GM19463 (cell line): ENCODE data around the gene EFL1.
"Not testable (repeated sequence)": the region's sequence is repeated elsewhere in the genome, so short reads cannot be mapped to it uniquely, and the experiment has no call there.

ENCODE experiments used
- ATAC-seq: cut with Tn5 transposase; IDR thresholded peaks from one replicate; pipeline ENCODE4 v1.9.1; 2021; ENCODE audit warnings: mild to moderate bottlenecking, moderate library complexity; ENCODE audit not compliant: unreplicated experiment

The EFL1 gene

DNA sequence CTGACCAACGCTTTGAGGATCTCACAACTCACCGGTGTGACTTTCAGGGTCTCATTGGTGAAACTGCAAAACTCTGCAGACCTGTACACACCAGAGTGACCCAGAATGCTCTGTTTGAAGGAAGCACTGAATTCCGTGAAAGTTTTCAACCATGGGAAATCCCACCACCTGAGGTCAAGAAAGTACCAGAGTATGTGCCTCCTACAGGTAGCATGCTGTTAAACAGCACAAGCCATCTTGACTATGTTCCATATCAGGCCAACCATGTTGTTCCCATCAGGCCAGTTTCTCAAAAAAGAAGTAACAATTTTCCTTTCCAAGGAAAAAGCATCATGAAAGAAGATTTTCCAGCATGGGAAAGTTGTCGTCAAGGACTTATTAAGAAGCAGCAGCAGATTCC, 19.9 kb upstream of the EFL1 start:
- not testable (repeated sequence) for ATAC-seq

DNA sequence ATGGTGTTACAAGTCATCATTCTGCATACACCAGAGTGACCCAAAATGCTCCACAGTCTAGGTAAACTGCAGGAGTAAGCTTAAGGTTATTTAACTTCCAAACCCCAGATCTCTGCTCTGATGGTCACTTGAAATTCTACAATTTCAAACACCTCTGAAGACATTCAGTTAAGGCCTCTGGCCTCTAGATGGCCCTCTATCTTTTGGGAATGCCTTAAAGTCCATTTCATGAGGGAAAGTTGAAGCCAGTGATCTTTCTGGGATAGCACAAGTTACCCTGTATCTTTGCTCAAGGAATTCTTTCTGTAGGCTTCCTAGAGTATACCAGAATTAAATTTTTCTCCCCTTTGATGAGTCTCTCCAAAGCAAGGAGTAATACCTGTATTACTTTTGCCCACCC, 18.7 kb upstream of the EFL1 start:
- not testable (repeated sequence) for ATAC-seq

- ATAC-seq: no peak
These were observed 12.9 kb upstream of the EFL1 start for GRCh38 chr15:82275410-82275809.

- ATAC-seq: no peak
These were observed 9.6 kb upstream of the EFL1 start for GRCh38 chr15:82272154-82272553.

DNA sequence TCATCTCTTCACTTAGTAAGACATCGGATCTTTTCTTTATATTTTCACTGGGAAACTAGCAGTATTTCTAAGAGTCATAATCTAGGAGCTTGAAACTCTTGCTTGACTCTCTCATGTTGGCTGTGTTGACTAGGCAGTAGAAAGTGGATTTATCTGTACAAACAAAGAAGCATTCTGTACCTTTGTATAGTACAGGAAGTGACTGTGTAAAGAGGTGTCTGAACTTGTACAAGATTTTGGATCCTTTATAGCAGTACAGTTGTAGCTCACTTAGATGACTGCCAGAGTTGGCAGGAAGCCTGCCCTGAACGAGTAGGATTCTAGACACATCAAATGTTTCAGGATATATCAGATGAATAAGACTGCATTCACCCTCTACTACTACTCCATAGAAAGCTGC, 5.9 kb upstream of the EFL1 start:
- ATAC-seq: not testable (repeated sequence)

- not testable (repeated sequence) for ATAC-seq
These were observed 4.6 kb upstream of the EFL1 start for GRCh38 chr15:82267137-82267536.

DNA sequence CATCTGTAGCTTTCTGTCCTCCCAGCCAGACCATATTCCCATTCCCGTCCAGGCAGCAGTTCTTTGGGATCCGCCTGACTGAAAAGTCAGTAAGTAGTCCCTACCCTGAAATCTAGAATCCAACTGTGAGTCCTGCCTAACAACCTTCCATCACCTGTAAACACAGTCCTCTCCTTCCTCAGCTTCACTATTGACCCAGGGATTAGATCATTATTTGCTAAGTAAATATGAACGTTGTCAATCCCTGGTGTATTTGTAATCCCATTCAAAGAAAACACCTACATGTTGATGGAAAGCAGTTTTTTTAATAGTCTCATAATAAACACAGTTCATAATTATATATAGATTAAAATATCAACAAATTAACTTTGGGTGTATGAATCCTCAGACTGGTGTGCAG, 816 bp upstream of the EFL1 start:
- ATAC-seq: no peak

DNA sequence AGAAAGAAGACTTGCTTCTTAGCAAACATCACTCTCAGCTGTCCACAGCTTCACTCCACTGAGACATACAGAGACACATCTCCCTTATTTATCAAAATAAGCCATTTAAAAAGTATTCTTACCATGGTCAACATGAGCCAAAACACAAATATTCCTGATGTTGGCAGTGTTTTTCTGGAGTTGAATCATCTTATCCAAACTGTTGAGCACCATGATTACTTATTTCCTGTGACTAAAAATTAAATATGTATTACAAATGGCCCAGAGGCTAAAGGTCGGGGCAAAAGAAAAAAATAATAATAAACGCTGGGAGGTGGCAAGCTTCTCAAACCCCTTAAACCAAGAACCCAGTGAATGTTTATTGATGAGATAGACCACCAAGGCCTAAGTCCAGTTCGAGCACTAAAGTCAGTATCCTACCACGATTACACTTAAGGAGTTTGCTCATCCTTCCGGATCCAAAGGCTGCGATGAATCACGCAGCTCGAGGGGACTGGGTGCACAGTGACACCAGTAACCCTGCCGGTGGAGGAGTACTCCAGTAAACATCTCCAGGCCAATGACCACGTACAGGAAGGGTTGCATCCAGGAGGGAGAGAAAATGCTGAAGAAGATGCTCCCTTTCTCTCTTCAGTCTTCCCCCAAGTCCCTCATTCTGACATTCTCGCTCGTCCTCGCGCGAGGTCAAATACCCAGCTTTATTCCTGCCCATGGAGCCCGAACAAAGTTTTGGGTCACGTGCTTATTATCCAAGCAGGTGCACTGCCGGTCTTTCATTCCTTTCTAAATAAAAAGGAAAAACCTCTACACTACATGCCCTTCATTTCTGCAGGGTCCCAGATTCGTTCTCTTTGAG, 740 bp downstream of the EFL1 start:
- ATAC-seq: peak; percentile 22

DNA sequence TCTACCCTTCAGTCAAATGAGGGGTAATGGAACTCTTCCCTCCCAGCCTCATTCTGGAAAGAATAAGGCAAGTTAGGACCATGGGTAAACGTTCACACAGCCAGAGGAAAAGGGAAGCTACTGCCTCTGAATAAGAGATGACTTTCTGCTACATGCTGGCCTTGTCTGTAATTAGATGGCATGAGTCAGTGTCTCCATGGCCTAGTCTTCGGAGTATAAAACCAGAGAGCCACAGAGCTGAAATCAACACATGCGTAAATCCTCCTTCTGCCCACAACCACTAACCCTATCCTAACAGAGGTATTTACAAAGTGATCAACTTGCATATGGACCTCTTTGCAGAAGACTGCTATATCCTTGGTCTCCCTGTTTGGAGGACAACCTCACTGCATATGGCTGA, 14.3 kb downstream of the EFL1 start:
- not testable (repeated sequence) for ATAC-seq

DNA sequence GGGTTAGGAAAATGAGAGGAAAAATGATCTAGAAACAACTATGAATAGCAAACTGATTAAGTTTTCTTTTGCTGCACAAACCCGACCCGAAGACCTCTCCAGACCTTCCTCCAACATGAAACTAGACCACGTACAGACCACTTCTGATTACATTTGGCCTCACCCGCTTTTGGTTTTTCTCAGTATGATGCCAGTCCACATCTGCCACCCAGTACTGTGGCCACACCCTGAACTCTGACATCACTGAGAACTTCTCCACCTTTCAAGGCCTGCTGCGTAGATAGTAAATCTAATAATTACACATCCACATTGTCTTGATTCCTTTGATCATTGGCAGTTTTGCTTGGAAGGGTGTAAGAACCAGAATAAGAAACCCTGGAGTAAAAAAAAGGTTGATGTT, 16.6 kb downstream of the EFL1 start:
- ATAC-seq: not testable (repeated sequence)

- not testable (repeated sequence) for ATAC-seq
These were observed 18.9 kb downstream of the EFL1 start for GRCh38 chr15:82243644-82244043.

DNA sequence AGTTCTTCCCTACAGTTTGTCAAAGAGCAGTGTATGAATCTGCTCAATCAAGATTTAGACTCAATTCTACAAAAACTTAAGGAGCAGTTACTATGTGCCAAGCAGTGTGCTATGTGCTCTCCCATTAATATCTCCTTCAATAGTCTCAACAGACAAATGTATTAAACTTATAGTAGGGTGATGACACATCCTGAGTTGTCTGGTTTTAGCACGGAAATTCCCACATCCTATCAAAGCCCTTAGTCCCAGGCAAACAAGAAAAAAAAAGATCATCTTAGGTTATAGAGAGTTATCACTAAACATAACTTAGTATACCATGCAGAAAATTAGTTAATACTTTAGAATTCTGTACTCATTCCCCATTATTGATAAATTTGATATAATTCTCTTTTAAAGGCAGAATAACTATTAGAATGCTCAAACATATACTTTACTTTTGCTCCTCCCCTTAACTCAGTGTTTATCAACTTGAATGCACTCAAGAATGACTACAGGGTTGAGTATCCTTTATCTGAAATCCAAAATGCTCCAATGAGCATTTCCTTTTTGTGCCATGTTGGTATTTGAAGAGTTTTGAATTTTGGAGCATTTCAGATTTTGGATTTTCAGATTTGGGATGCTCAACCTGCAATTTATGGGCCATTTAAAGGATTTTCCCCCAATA, 20.6 kb downstream of the EFL1 start:
- not testable (repeated sequence) for ATAC-seq

GRCh38 chr15:82239685-82240391, 22.7 kb downstream of the EFL1 start:
- ATAC-seq: no peak

DNA sequence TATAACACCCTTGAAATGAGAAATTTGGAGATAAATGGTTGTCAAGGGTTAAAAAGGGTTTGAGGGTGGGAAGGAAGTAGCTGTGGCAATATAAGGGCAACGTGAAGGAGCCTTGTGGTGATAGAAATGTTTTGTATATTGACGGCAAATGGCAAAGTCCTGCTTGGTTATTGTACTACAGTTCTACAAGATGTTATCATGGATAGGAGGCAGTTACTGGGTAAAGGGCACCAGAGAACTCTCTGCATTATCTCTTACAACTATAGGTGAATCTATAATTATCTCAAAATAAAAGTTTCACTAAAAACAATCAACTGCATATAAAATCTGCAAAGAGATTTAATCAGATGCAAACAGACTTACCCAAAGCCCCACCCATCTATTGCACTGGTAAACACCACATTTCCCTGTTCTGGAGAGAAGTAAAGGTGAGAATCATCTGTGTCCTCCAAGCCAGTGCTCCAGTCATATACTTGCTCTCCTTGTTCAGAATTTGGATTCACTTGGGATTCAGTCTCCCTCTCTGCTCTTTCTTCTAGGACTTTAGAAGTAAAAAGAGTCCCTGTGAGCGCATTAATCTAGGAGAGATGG, 24.5 kb downstream of the EFL1 start:
- ATAC-seq: not testable (repeated sequence)

- no peak for ATAC-seq
These were observed 30.7 kb downstream of the EFL1 start for GRCh38 chr15:82231842-82232241.

DNA sequence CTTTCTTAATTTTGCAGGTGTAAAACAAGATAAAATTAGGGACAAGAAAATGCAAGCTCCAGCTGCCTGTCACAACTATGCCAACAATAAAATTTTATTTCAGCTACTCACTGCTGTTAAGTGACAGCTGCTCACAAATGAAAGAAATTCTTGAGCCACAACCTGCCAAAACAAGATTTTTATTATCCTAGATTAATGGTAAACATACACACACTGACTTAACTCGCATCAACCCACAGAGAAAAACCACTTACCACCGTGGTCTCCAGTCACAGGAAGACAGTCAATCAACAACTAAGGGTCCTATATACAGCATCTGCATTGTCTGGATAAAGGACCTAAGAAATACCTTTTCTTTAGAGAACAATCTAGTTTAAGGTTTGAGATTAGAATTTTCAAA, 31.3 kb downstream of the EFL1 start:
- no peak for ATAC-seq

DNA sequence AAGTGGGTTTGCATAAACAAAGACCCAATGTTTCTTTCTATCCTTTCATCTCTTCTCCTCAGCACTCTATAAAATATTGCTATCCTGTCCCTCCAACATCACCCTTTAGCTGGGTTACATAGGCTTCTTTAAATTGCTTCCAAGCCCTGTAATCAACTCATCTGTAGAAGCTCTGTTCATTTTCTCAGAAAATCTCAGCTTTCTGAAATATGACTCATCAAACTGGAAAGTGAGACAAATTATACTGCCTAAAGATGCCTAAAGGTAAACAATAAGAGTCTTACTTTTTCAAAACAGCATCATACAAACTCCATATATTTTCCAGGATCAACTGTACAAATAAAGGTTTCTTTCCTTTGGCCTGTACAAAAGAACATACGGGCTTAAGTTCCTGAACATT, 33.8 kb downstream of the EFL1 start:
- ATAC-seq: no peak

GRCh38 chr15:82221535-82221934, 41.0 kb downstream of the EFL1 start:
- not testable (repeated sequence) for ATAC-seq

DNA sequence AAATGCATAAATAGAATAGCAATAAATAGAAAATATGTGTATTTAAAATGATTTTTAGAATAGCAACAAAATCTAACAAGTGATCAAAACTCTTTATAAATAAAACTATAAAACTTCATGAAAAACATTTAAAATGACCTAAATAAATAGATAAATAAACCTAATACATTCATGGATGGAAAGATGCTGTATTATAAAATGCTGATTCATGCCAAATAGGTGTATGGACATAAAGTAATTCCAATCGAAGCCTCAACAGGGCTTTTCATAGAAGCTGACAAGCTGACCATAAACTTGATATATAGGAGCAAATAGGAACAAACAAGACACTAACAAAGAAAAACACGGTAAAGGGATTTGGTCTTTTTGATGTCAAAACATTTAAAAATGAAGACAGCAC, 46.4 kb downstream of the EFL1 start:
- not testable (repeated sequence) for ATAC-seq

DNA sequence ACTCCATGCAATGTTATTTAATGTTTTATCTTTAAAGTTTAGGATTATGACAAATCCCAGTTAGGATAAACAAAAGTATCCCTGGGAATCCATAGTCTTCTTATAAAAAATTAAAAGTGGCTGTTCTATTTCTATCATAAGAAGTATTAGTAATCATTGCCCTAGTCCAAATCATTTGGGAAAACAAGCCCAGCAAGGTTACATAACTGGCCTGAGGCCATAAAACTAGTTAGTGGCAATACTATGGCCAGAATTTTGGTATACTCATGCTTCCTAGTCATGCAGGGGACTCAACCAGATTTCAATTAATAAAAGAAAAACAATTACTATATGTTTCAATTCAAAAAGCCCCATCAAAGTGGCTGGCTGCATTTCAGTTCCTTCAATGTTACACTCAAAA, 50.3 kb downstream of the EFL1 start:
- not testable (repeated sequence) for ATAC-seq

GRCh38 chr15:82210066-82210597, 52.4 kb downstream of the EFL1 start:
- not testable (repeated sequence) for ATAC-seq
